Peyer's patch (tissue), 4 donors: Measurements from ENCODE around the gene SLC18A3. TPM values are rescaled to one million over a fixed set of nuclear protein-coding genes. Genes with fewer than 3 reads are reported as not detected.

Experiments
- DNase-seq, 3 donors: peaks; one replicate each; pipeline ENCODE4 v3.0.0-alpha.2; 2017 to 2019
- H3K27ac ChIP-seq, 4 donors: fragments of 200-600 bp; sonication (generic); one replicate each; pipeline ENCODE4 v1.5.1; 2016 to 2019
- H3K27me3 ChIP-seq, 2 donors: fragments of 200-600 bp; sonication (generic); one replicate each; pipeline ENCODE4 v1.5.1; 2019
- H3K36me3 ChIP-seq, 3 donors: fragments of 200-600 bp; sonication (generic); one replicate each; pipeline ENCODE4 v1.5.1; 2016 to 2019
- H3K4me1 ChIP-seq, 4 donors: fragments of 200-600 bp; sonication (generic); one replicate each; pipeline ENCODE4 v1.5.1; 2016 to 2019
- H3K4me3 ChIP-seq, 4 donors: fragments of 200-600 bp; sonication (generic); 1 replicate in 3 of 4; 2 replicates in 1 of 4; pipeline ENCODE4 v1.5.1; 2016 to 2019; ENCODE audit warnings: mild to moderate bottlenecking in 1 of 4
- H3K9me3 ChIP-seq, 4 donors: fragments of 200-600 bp; sonication (generic); one replicate each; pipeline ENCODE4 v1.5.1; 2016 to 2019; ENCODE audit warnings: mild to moderate bottlenecking in 1 of 4
- POLR2A ChIP-seq, 2 donors: fragments of 450-650 bp; IDR thresholded peaks; one replicate each; pipeline ENCODE4 v1.5.1; 2017; ENCODE audit warnings: antibody characterized with exemption in 2 of 2, mild to moderate bottlenecking in 2 of 2, moderate library complexity in 2 of 2
- total RNA-seq, 4 donors: library from RNA; depleted of rRNA; stranded (reverse); fragments of >200 nt; gene quantifications; one replicate each; pipeline ENCODE4 v1.1.0, GENCODE V29; 2016
- TF ChIP-seq, protein P1 (sequence below), 6 experiments: fragments of 450-650 bp in 4 of 6; fragments of 200-600 bp in 2 of 6; sonication (generic) in 1 of 6; IDR thresholded peaks; one replicate each; pipeline ENCODE4 v1.5.1; 2017 to 2019; ENCODE audit warnings: antibody characterized with exemption in 6 of 6, mild to moderate bottlenecking in 3 of 6, moderate library complexity in 1 of 6

SLC18A3 gene
- total RNA-seq, 4 donors from 2014 or later, result 0.47 TPM; not detected in 3

DNA sequence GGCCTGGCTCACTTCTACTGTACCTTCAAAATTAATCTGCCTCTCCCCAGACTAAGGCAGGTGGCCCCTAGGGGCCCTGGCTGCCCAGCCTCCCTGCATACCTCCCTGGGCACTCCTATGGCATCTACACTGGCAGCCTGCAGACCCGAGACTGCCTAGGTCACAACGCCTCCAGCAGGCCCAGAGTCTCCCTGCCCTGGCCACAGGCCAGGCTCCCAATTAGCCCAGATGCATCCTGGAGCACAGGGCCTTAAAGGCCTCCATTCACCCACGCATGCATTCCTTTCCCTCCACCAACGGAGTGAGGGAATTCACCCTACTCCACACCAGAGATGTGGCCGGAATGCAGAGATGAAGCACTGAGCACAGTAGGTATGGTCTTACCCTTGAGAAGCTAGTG lies 5.6 kb downstream of the SLC18A3 start:
- Histone ChIP-seq H3K36me3 (no peaks in the 10 kb centered on the region), H3K9me3 (peaks cover 0 to 9% (median 0%) of the 10 kb centered on the region in 4 donors), H3K27me3 (peaks cover 0 to 13% of the 10 kb centered on the region in 2 donors), H3K27ac (no peak overlapping the region), H3K4me1 (peaks cover 0 to 5% (median 0%) of the 10 kb centered on the region in 4 donors), H3K4me3 (no peak overlapping the region)
- TF ChIP-seq POLR2A (IDR thresholded peaks at IDR 0.05), result no peak
- TF ChIP-seq, protein P1, sequence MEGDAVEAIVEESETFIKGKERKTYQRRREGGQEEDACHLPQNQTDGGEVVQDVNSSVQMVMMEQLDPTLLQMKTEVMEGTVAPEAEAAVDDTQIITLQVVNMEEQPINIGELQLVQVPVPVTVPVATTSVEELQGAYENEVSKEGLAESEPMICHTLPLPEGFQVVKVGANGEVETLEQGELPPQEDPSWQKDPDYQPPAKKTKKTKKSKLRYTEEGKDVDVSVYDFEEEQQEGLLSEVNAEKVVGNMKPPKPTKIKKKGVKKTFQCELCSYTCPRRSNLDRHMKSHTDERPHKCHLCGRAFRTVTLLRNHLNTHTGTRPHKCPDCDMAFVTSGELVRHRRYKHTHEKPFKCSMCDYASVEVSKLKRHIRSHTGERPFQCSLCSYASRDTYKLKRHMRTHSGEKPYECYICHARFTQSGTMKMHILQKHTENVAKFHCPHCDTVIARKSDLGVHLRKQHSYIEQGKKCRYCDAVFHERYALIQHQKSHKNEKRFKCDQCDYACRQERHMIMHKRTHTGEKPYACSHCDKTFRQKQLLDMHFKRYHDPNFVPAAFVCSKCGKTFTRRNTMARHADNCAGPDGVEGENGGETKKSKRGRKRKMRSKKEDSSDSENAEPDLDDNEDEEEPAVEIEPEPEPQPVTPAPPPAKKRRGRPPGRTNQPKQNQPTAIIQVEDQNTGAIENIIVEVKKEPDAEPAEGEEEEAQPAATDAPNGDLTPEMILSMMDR (IDR thresholded peaks at IDR 0.05), result no peak
- DNase-seq, result peak in 2 of 3 donors; percentile 17 to 19

- peak in 2 of 3 donors; percentile 20 to 24 for DNase-seq
- no peaks in the 10 kb centered on the region for H3K4me1 ChIP-seq
- peaks cover 0 to 5% of the 10 kb centered on the region in 2 donors for H3K27me3 ChIP-seq
- no peak overlapping the region for H3K27ac ChIP-seq
- no peak for TF ChIP-seq POLR2A (IDR thresholded peaks at IDR 0.05)
- TF ChIP-seq, protein P1 (IDR thresholded peaks at IDR 0.05), result no peak
- H3K36me3 ChIP-seq, result no peaks in the 10 kb centered on the region
- H3K9me3 ChIP-seq, result peaks cover 0 to 4% (median 0%) of the 10 kb centered on the region in 4 donors
- no peak overlapping the region for H3K4me3 ChIP-seq
Observed at GRCh38 chr10:49616421-49617101, 6.5 kb downstream of the SLC18A3 start.

GRCh38 chr10:49617121-49618020 lies 7.3 kb downstream of the SLC18A3 start:
- H3K9me3 ChIP-seq, result no peaks in the 10 kb centered on the region
- H3K27me3 ChIP-seq, result no peaks in the 10 kb centered on the region
- H3K27ac ChIP-seq, result no peak overlapping the region
- no peaks in the 10 kb centered on the region for H3K4me1 ChIP-seq
- H3K36me3 ChIP-seq, result no peaks in the 10 kb centered on the region
- no peak for TF ChIP-seq POLR2A (IDR thresholded peaks at IDR 0.05)
- TF ChIP-seq, protein P1 (IDR thresholded peaks at IDR 0.05), result no peak
- no peak overlapping the region for H3K4me3 ChIP-seq
- peak in 2 of 3 donors; percentile 32 to 34 for DNase-seq

GRCh38 chr10:49618821-49619220 lies 8.7 kb downstream of the SLC18A3 start:
- Histone ChIP-seq H3K4me3 (no peak overlapping the region), H3K27ac (no peak overlapping the region), H3K9me3 (no peaks in the 10 kb centered on the region), H3K4me1 (no peaks in the 10 kb centered on the region), H3K27me3 (no peaks in the 10 kb centered on the region), H3K36me3 (no peaks in the 10 kb centered on the region)
- DNase-seq, result no peak
- TF ChIP-seq POLR2A (IDR thresholded peaks at IDR 0.05), result no peak
- TF ChIP-seq, protein P1 (IDR thresholded peaks at IDR 0.05), result no peak

DNA sequence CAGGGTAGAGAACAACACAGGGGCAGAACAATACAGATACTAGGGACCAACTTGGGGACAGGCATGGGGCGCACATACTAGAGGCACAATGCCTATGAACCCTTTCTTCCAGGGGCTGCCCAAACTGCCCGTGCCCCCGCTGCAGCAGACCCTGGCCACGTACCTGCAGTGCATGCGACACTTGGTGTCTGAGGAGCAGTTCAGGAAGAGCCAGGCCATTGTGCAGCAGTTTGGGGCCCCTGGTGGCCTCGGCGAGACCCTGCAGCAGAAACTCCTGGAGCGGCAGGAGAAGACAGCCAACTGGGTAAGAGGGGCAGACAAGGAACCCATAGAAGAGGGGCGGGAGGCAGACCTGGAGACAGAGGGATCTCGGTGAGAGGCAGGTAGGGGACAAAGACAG lies 9.5 kb downstream of the SLC18A3 start:
- no peak overlapping the region for H3K27ac ChIP-seq
- TF ChIP-seq, protein P1 (IDR thresholded peaks at IDR 0.05), result no peak
- no peak for TF ChIP-seq POLR2A (IDR thresholded peaks at IDR 0.05)
- no peaks in the 10 kb centered on the region for H3K27me3 ChIP-seq
- peak in 2 of 3 donors; percentile 24 to 39 for DNase-seq
- no peaks in the 10 kb centered on the region for H3K9me3 ChIP-seq
- H3K36me3 ChIP-seq, result no peaks in the 10 kb centered on the region
- no peaks in the 10 kb centered on the region for H3K4me1 ChIP-seq
- no peak overlapping the region for H3K4me3 ChIP-seq
